Activated B cell treated with CpG ODN at 0.5 μM for 24 hours (primary cell): ENCODE data around the gene RWDD1. TPM values are rescaled to one million over a fixed set of nuclear protein-coding genes. Genes with fewer than 3 reads are reported as not detected.
A peak's percentile ranks its signal among the peaks of the same experiment; 100 is the strongest.

Experiments used
- ATAC-seq: fragments of 200-7000 bp; cut with Tn5 transposase; one replicate; pipeline ENCODE4 v1.10.0; 2021; ENCODE audit warnings: low read depth, mild to moderate bottlenecking, moderate library complexity
- CTCF ChIA-PET: fragments of 350-600 bp; sonication (Branson Sonifier 250); formaldehyde crosslinking; loops from one replicate; lab custom pipeline; 2021; ENCODE audit warnings: antibody characterized with exemption; lab: Charles Lee
- POLR2A ChIA-PET: fragments of 350-600 bp; sonication (Branson Sonifier 250); formaldehyde crosslinking; loops from one replicate; lab custom pipeline; 2021; ENCODE audit warnings: antibody characterized with exemption; lab: Charles Lee
- DNase-seq: peaks from one replicate; pipeline ENCODE4 v3.0.0; 2022
- H3K27ac Mint-ChIP-seq: one replicate; pipeline ENCODE4 v1.8.0; 2020; ENCODE audit warnings: mixed read lengths
- H3K27me3 Mint-ChIP-seq: one replicate; pipeline ENCODE4 v1.8.0; 2021; ENCODE audit warnings: mixed read lengths
- H3K36me3 Mint-ChIP-seq: one replicate; pipeline ENCODE4 v1.8.0; 2021; ENCODE audit warnings: low read depth, mixed read lengths
- H3K4me1 Mint-ChIP-seq: one replicate; pipeline ENCODE4 v1.8.0; 2021; ENCODE audit warnings: mixed read lengths
- H3K4me3 Mint-ChIP-seq: one replicate; pipeline ENCODE4 v1.8.0; 2020; ENCODE audit warnings: mild to moderate bottlenecking, mixed read lengths
- H3K9me3 Mint-ChIP-seq: one replicate; pipeline ENCODE4 v1.8.0; 2020; ENCODE audit warnings: mixed read lengths
- intact Hi-C: fragments of 100-400 bp; cut with micrococcal nuclease; formaldehyde crosslinking; loops from one replicate; pipeline ENCODE4 v1.15.1; 2024
- total RNA-seq: library from RNA; stranded (reverse); gene quantifications from 2 replicates; pipeline ENCODE4 v1.2.3, GENCODE V29; 2022
- TF ChIP-seq, protein P1 (sequence below): fragments of 200-600 bp; IDR thresholded peaks from one replicate; pipeline ENCODE4 v1.8.0; 2022; ENCODE audit warnings: antibody characterized with exemption, mild to moderate bottlenecking

RWDD1 gene, protein sequence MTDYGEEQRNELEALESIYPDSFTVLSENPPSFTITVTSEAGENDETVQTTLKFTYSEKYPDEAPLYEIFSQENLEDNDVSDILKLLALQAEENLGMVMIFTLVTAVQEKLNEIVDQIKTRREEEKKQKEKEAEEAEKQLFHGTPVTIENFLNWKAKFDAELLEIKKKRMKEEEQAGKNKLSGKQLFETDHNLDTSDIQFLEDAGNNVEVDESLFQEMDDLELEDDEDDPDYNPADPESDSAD
- total RNA-seq, result 30.9 and 33.8 TPM in 2 replicates

DNA sequence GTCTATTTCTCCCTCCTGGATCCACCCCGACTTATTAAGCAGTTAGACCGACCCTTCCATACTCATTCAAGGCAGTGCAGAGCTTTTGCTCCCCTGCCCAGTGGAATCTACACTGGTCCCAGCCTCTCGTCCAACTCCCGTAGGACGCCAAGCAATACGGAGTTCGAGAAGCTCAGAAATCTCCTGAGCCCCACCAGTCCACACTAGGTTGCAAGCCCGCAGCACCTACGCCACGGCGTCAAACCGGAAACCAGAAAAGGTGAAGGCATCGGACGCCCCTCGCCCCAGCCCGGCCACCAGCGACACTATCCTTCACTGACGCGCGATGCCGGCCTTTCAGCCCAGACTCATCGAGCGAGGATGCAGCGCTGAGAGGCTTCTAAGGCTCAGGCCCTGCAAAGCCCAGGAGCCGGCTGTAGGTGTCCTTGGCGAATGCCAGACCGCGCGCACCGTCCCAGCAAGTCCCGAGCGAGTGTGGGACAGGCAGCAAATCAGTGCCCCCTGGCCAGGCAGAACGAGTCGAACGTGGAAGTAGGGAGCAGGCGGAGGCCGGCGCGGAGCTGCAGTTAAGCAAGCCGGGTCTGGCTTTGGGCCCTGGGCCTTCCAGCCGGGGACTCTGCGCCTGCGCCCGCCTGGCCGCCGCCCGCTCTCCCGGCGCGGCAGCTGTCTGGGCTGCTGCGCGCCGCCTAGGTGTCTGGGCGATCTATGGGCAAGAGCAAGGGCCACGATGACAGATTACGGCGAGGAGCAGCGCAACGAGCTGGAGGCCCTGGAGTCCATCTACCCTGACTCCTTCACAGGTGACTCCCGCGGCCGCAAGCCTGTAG, at the start of gene RWDD1:
TSS of gene RWDD1 (plus strand) at position 649 of the 827 bp plus-strand sequence. CDS start at position 728, 79 bp downstream.
- POLR2A ChIA-PET, result interaction anchor here (0.6 to 3.8 kb wide), 20 partner anchors 8 to 1031 kb away, joined by 3 to 50 read pairs (median 5); partner anchors contain the start of genes CALHM6, GOPC, KPNA5 and NT5DC1
- intact Hi-C loops, result loop anchor here (1.0 to 5.0 kb wide), 10 partner anchors 45 to 1031 kb away; partner anchors contain the start of genes DSE, GOPC, KPNA5 and NT5DC1
- Mint-ChIP-seq H3K36me3 (peaks cover 32% of the 10 kb centered on the region), H3K27me3 (no peaks in the 10 kb centered on the region), H3K4me1 (peaks cover 51% of the 10 kb centered on the region), H3K4me3 (peak within 1 kb of the TSS; percentile 95), H3K27ac (peak within 1 kb of the TSS; percentile 96), H3K9me3 (no peaks in the 10 kb centered on the region)
- TF ChIP-seq, protein P1, sequence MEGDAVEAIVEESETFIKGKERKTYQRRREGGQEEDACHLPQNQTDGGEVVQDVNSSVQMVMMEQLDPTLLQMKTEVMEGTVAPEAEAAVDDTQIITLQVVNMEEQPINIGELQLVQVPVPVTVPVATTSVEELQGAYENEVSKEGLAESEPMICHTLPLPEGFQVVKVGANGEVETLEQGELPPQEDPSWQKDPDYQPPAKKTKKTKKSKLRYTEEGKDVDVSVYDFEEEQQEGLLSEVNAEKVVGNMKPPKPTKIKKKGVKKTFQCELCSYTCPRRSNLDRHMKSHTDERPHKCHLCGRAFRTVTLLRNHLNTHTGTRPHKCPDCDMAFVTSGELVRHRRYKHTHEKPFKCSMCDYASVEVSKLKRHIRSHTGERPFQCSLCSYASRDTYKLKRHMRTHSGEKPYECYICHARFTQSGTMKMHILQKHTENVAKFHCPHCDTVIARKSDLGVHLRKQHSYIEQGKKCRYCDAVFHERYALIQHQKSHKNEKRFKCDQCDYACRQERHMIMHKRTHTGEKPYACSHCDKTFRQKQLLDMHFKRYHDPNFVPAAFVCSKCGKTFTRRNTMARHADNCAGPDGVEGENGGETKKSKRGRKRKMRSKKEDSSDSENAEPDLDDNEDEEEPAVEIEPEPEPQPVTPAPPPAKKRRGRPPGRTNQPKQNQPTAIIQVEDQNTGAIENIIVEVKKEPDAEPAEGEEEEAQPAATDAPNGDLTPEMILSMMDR, result no peak
- CTCF ChIA-PET, result interaction anchor here (1.2 to 3.1 kb wide), 7 partner anchors 8 to 354 kb away, joined by 3 to 17 read pairs (median 4); partner anchors contain the start of gene TSPYL1
- peak; percentile 94 for DNase-seq
- peak; percentile 94 for ATAC-seq

DNA sequence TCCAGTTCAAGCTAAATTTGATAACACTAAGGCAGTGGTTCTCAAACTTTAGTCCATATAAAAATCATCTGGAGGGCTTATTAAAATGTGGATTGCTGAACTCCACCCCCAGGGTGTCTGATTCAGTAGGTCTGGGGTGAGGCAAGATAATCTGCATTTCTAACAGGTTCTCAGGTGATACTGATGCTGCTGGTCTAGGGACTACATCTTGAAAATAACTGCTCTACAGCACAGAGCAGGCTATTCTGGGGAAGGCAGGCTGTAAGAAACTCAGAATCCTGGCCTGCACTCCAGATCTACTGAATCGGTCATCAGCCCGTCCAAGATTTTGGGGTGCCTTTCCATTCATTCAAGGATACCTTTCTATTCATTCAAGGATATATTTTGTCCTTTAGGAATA, 48.4 kb upstream of the RWDD1 start:
- H3K9me3 Mint-ChIP-seq, result no peaks in the 10 kb centered on the region
- intact Hi-C loops, result no loop called here
- no peak overlapping the region for H3K27ac Mint-ChIP-seq
- TF ChIP-seq, protein P1, result no peak
- ChIA-PET CTCF (no interaction called here), POLR2A (no interaction called here)
- DNase-seq, result no peak
- ATAC-seq, result no peak
- H3K4me1 Mint-ChIP-seq, result no peaks in the 10 kb centered on the region
- H3K36me3 Mint-ChIP-seq, result no peaks in the 10 kb centered on the region
- peaks cover 4% of the 10 kb centered on the region for H3K27me3 Mint-ChIP-seq
- no peak overlapping the region for H3K4me3 Mint-ChIP-seq

DNA sequence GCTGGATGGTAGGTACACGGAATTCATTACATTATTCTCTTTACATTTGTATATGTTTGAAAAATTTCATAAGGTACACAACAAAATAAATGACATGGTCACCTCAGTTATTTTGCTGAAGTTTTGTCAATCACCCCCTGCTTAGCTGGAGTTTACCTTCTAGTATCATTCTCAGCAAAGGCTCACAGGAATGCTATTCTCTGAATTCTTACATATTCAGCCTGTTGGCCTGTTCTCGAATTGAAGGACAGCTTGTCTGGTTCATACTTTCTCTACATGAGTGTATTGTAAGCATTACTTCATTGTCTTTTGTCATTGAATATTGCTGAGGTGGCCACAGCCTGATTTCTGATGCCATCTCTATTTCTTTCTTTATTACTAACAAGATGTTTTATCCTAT, 47.1 kb upstream of the RWDD1 start:
- ATAC-seq, result no peak

DNA sequence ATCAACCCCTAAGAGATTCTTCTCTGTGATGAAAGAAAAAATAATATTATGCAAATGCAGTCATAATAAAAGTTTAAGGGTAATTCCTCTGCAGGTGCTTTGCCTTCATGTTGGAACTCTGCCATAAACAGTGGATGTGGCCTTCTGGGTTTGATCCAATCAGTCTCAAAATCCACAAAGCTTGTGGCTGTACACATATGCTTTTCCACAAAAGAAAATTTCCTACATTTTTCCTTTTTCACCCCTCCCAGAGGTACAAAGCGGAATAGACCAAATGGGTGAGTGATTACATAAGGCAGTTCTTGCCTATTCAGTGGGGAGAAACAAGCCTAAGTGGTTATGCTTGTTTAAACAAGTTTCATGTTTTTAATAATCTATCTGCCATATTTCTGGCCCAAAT, 43.2 kb upstream of the RWDD1 start:
- H3K4me3 Mint-ChIP-seq, result no peak overlapping the region
- TF ChIP-seq, protein P1, result no peak
- CTCF ChIA-PET, result interaction anchor here (0.7 kb wide), 1 partner anchor 261 kb away, joined by 3 read pairs; no protein-coding TSS in a partner anchor
- POLR2A ChIA-PET, result no interaction called here
- H3K9me3 Mint-ChIP-seq, result no peaks in the 10 kb centered on the region
- intact Hi-C loops, result no loop called here
- peaks cover 4% of the 10 kb centered on the region for H3K27me3 Mint-ChIP-seq
- ATAC-seq (no peak), DNase-seq (no peak)
- H3K27ac Mint-ChIP-seq, result no peak overlapping the region
- H3K36me3 Mint-ChIP-seq, result no peaks in the 10 kb centered on the region
- peaks cover 8% of the 10 kb centered on the region for H3K4me1 Mint-ChIP-seq

More for the DNA sequence above, 47.1 kb upstream of the RWDD1 start:
- no peak overlapping the region for H3K4me3 Mint-ChIP-seq
- no peak overlapping the region for H3K27ac Mint-ChIP-seq
- CTCF ChIA-PET, result interaction anchor here (0.9 to 1.2 kb wide), 2 partner anchors 10 to 236 kb away, joined by 3 to 4 read pairs; no protein-coding TSS in a partner anchor
- intact Hi-C loops, result no loop called here
- H3K4me1 Mint-ChIP-seq, result no peaks in the 10 kb centered on the region
- no peaks in the 10 kb centered on the region for H3K36me3 Mint-ChIP-seq
- no peaks in the 10 kb centered on the region for H3K9me3 Mint-ChIP-seq
- no peaks in the 10 kb centered on the region for H3K27me3 Mint-ChIP-seq
- TF ChIP-seq, protein P1, result no peak
- DNase-seq, result no peak
- POLR2A ChIA-PET, result no interaction called here
